ENCODE results near the gene PAXX. TPM values are rescaled to one million over a fixed set of nuclear protein-coding genes. Genes with fewer than 3 reads are reported as not detected.

Gene PAXX
- total RNA-seq, 6 donors from 2014 or later = 41.8 to 150 (median 52.8) TPM

GRCh38 chr9:136962163-136962562 lies 30.1 kb upstream of the PAXX start:
- ATAC-seq (ENCODE audit: low FRiP score in 2 of 2) (no peak), DNase-seq (no peak)
- H3K4me3 ChIP-seq = no peak overlapping the region
- no peak overlapping the region for H3K27ac ChIP-seq
- H3K27me3 ChIP-seq = no peaks in the 10 kb centered on the region
- H3K4me1 ChIP-seq = peaks cover 7 to 30% (median 18%) of the 10 kb centered on the region in 4 donors
- no peaks in the 10 kb centered on the region for H3K9me3 ChIP-seq
- no peaks in the 10 kb centered on the region for H3K36me3 ChIP-seq
- TF ChIP-seq POLR2AphosphoS5 (IDR thresholded peaks at IDR 0.05) = no peak
- no peak for TF ChIP-seq CTCF (IDR thresholded peaks at IDR 0.05)
- no peak for TF ChIP-seq POLR2A (IDR thresholded peaks at IDR 0.05)
- TF ChIP-seq EP300 (IDR thresholded peaks at IDR 0.05) = no peak
- WGBS, 2 donors = 94 to 97% methylated on average over 9 of the region's 9 CpGs

GRCh38 chr9:136962701-136963248 lies 29.4 kb upstream of the PAXX start:
- ATAC-seq (ENCODE audit: low FRiP score in 2 of 2) = no peak
- TF ChIP-seq POLR2A (IDR thresholded peaks at IDR 0.05) (no peak), CTCF (IDR thresholded peaks at IDR 0.05) (no peak), POLR2AphosphoS5 (IDR thresholded peaks at IDR 0.05) (no peak), EP300 (IDR thresholded peaks at IDR 0.05) (no peak)
- Histone ChIP-seq H3K4me3 (no peak overlapping the region), H3K4me1 (peaks cover 7 to 30% (median 18%) of the 10 kb centered on the region in 4 donors), H3K27ac (no peak overlapping the region), H3K36me3 (no peaks in the 10 kb centered on the region), H3K9me3 (no peaks in the 10 kb centered on the region), H3K27me3 (no peaks in the 10 kb centered on the region)
- WGBS, 2 donors = 86 to 89% methylated on average over 4 to 11 of the region's 11 CpGs
- DNase-seq = peak in 1 of 2 donors; percentile 7

- Histone ChIP-seq H3K4me3 (no peak overlapping the region), H3K27me3 (no peaks in the 10 kb centered on the region), H3K27ac (no peak overlapping the region), H3K9me3 (no peaks in the 10 kb centered on the region), H3K4me1 (peaks cover 7 to 30% (median 18%) of the 10 kb centered on the region in 4 donors), H3K36me3 (no peaks in the 10 kb centered on the region)
- DNase-seq (peak in 1 of 2 donors; percentile 47), ATAC-seq (ENCODE audit: low FRiP score in 2 of 2) (no peak)
- TF ChIP-seq EP300 (IDR thresholded peaks at IDR 0.05) (no peak), CTCF (IDR thresholded peaks at IDR 0.05) (no peak), POLR2A (IDR thresholded peaks at IDR 0.05) (no peak), POLR2AphosphoS5 (IDR thresholded peaks at IDR 0.05) (no peak)
- WGBS, 2 donors = 93 to 96% methylated on average over 7 to 15 of the region's 15 CpGs
These were observed 28.9 kb upstream of the PAXX start for GRCh38 chr9:136963341-136963740.

GRCh38 chr9:136963751-136964150 lies 28.5 kb upstream of the PAXX start:
- 92 to 100% methylated on average over 1 to 9 of the region's 12 CpGs for WGBS, 2 donors
- H3K4me3 ChIP-seq = no peak overlapping the region
- no peak overlapping the region for H3K27ac ChIP-seq
- no peaks in the 10 kb centered on the region for H3K9me3 ChIP-seq
- TF ChIP-seq EP300 (IDR thresholded peaks at IDR 0.05) (no peak), POLR2AphosphoS5 (IDR thresholded peaks at IDR 0.05) (no peak), CTCF (IDR thresholded peaks at IDR 0.05) (no peak), POLR2A (IDR thresholded peaks at IDR 0.05) (no peak)
- ATAC-seq (ENCODE audit: low FRiP score in 2 of 2) (no peak), DNase-seq (peak in 1 of 2 donors; percentile 56)
- peaks cover 7 to 30% (median 18%) of the 10 kb centered on the region in 4 donors for H3K4me1 ChIP-seq
- H3K27me3 ChIP-seq = no peaks in the 10 kb centered on the region
- no peaks in the 10 kb centered on the region for H3K36me3 ChIP-seq

GRCh38 chr9:136964171-136964689 lies 28.0 kb upstream of the PAXX start:
- Histone ChIP-seq H3K4me1 (peaks cover 7 to 26% (median 18%) of the 10 kb centered on the region in 4 donors), H3K27me3 (no peaks in the 10 kb centered on the region), H3K4me3 (no peak overlapping the region), H3K36me3 (no peaks in the 10 kb centered on the region), H3K27ac (no peak overlapping the region), H3K9me3 (no peaks in the 10 kb centered on the region)
- TF ChIP-seq EP300 (IDR thresholded peaks at IDR 0.05) = no peak
- DNase-seq (peak in 1 of 2 donors; percentile 64), ATAC-seq (ENCODE audit: low FRiP score in 2 of 2) (no peak)
- WGBS, 2 donors = 75% methylated on average over 18 of the region's 22 CpGs; no CpG with 5 or more reads in 1 of the 2 donors
